Upper lobe of left lung (tissue), 4 donors: ENCODE data around the gene HSD3B2.

Experiments used
- POLR2AphosphoS5 ChIP-seq, 2 donors: sonication (generic); formaldehyde crosslinking; IDR thresholded peaks; one replicate each; pipeline ENCODE4 v1.5.1; 2017; ENCODE audit warnings: antibody characterized with exemption in 2 of 2
- TF ChIP-seq, protein P1 (sequence below), 6 experiments: fragments of 450-650 bp in 4 of 6; fragments of 200-600 bp in 2 of 6; sonication (generic) in 2 of 6; IDR thresholded peaks; one replicate each; pipeline ENCODE4 v1.5.1; 2016 to 2019; ENCODE audit warnings: antibody characterized with exemption in 6 of 6

DNA sequence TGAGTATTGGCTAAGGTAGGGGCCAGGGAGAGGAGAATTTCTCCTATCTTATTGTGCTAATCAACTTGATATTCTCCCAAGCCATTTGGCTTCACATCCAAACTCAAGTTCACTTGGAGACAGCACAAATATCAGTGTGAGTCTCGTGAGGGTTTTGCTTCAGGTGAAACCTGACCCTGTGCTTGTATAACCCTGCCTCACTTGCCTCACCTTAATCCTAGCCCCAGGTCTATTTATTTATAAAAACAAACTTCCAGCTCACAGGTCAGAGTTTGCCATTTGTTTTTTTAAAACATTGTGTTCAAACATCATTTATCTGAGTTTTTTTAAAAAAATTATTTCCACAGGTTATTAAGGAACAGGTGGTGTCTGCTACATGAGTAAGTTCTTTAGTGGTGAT lies 26.5 kb upstream of the HSD3B2 start:
- TF ChIP-seq, protein P1, sequence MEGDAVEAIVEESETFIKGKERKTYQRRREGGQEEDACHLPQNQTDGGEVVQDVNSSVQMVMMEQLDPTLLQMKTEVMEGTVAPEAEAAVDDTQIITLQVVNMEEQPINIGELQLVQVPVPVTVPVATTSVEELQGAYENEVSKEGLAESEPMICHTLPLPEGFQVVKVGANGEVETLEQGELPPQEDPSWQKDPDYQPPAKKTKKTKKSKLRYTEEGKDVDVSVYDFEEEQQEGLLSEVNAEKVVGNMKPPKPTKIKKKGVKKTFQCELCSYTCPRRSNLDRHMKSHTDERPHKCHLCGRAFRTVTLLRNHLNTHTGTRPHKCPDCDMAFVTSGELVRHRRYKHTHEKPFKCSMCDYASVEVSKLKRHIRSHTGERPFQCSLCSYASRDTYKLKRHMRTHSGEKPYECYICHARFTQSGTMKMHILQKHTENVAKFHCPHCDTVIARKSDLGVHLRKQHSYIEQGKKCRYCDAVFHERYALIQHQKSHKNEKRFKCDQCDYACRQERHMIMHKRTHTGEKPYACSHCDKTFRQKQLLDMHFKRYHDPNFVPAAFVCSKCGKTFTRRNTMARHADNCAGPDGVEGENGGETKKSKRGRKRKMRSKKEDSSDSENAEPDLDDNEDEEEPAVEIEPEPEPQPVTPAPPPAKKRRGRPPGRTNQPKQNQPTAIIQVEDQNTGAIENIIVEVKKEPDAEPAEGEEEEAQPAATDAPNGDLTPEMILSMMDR (IDR thresholded peaks at IDR 0.05): no peak
- no peak for TF ChIP-seq POLR2AphosphoS5 (IDR thresholded peaks at IDR 0.05)
